OCI-M1 (cell line): ENCODE results near the gene RUFY4.

ENCODE experiments used
- DNase-seq: peaks from one replicate; lab custom pipeline; 2025; lab: John Stamatoyannopoulos, UW

The RUFY4 gene

DNA sequence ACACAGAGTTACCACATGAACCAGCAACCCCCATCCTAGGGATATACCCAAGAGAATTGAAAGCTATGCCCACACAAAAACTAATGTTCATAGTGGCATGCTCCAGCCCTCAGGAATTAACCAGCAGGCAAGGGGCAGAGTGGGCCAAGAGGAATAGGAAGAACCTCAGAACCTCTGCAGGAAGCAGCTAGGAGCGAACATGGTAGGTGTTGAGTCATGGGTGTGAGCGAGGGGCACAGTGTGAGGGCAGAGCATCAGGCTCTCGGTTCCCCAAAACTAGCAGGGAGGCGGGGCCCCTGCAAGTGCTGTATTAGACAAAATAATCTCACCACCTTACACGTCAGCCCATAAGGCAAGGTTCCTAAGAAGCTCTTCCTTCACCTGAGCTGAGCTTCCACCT, 5.6 kb upstream of the RUFY4 start:
- no peak for DNase-seq

DNA sequence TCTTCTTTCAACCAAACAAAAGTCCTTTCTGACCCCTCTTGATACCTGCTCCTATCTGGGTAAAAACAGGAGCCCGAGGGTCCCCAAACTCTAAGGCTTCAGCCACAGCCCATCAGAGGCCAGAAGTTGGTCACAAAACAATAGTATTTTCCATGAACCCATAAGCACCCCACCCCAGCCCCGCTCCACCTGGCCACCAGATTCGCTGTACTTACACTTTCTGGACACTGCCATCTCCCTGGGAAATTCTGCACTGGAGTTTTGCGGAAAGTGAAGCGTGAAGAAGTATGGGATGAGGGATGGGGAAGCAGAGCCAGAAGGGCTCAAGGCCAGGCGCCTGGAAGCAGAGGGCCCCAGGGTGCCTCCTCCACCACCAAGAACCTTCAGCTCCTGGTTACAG, 5.2 kb upstream of the RUFY4 start:
- DNase-seq, result no peak

DNA sequence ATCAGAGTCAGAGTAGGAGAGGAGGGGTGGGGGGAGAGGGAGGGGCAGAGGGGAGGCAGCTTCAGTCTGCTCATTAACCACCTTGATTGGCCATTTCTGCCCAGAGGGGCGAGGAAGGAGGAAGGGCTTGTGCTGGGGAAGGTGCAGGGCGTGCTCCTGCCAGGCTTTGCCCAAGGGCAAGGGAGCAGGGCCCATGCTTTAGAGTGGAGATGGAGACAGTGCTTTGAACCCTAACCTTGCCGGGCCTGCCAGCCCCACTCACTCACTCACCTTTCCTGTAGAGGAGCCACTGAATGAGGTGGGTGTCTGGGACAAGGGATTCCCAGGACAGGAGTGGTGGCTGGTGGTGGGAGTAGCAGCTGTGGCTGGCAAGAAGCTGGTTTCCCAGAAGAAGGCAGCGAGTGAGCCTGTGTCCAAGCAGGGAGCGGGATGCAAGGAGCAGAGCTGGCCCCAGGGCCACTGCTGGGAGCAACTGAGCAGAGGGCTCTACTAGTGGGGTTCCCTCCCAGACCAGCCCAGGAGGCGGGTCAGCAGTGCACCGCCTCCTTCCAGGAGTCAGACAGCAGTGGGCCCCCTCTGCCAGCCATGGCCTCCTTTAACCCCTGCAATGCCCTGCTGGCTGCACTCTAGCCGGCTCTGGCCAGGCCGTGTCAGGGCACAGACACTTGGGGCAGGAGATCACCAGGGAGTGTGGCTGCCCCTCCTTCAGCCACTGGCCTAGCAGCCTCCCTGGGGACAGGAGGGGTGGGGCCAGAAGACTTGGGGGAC, 3.6 kb upstream of the RUFY4 start:
- no peak for DNase-seq

DNA sequence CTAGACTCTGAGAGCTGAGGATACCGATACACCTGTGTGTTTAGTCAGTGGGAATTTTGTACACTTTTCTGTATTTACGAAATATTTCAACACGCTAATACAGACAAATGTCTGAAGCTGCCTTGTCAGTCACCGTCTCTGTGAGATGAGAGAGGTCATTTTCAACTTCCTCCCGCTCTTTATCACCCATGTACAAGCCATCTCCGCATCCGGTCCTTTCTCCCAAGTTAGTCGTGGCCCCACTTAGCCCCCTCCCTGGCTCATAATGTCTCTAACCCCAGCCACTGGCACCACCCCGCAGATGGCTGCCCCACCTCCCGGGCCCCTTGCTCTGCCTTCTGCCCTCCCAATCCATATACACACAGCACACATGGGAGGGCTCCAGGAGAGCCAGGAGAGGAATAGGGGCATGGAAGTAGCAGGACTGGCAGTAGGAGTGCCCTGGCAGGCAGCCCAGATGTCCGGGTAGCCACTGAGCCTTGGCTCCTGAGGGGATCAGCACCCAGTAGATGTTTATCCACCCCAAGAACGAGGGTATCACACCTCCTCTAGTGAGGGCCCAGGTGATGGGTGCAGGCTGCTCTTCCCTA, 2.0 kb upstream of the RUFY4 start:
- peak; percentile 50 for DNase-seq

DNA sequence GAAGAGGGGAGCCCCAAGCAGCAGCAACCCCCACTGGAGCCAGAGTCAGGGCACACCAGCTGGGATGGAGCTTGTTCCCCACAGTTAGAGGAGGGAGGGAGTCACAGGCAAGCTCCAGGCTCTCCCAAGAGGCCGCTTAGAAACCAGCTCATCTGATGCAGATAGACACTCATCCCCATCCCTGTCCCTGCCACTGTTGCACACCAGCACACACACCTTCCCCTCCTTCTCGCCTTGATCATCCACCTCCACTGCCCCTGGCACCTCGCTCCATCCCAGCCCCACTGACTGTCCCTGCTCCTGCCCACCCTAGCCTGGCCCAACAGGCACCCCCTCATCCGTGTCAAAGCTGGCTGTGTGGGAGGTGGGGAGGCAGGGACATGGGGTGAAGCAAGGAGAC, 1.5 kb upstream of the RUFY4 start:
- no peak for DNase-seq

DNA sequence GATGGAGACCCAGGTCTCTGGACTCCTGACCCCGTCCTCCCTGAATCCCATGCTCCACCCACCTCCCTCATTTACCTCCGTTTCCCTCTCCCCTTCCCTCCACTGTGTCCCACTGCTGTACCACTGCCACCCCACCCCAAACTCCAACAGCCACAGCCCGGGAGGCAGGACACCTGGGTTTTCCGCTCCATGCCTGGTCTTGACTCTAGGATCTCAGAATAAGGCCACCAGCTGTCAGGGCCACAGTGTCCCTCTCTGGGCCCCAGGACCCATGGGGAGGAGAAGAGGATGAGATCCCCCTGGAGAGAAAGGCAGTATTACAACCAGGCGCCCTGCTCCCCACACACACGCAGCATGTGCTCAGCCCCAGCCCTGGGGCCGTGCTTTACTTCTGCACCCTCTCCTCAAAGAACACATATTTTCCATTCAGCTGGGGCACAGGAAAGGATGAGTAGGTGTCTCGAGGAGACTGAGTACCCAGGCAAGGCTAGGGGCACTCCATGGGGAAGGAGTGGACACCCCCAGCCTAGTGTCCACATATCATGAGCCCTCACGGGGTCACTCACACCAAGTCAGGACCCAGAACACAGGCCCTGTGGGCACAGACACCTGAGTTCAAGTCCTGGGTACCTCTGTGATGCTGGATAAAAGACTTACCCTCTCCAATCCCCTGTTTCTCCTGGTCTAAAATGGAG, 700 bp downstream of the RUFY4 start:
- no peak for DNase-seq

DNA sequence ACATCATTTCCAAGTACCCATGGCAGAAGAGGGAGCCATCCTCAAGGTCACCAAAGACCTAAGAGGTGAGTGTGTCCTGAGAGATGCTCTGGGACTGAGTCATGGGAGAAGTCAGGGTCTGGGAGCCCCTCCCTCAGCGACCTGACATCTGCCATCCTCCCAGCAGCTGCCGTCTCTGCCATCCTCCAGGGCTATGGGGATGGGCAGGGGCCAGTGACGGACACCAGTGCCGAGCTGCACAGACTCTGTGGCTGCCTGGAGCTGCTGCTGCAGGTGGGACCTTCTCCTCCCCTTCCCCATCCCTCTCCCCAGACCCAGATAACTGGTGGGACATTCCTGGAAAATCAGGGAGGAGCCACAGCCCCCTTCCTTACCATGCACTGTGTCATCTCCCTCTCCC, 1.5 kb downstream of the RUFY4 start:
- DNase-seq, result no peak

DNA sequence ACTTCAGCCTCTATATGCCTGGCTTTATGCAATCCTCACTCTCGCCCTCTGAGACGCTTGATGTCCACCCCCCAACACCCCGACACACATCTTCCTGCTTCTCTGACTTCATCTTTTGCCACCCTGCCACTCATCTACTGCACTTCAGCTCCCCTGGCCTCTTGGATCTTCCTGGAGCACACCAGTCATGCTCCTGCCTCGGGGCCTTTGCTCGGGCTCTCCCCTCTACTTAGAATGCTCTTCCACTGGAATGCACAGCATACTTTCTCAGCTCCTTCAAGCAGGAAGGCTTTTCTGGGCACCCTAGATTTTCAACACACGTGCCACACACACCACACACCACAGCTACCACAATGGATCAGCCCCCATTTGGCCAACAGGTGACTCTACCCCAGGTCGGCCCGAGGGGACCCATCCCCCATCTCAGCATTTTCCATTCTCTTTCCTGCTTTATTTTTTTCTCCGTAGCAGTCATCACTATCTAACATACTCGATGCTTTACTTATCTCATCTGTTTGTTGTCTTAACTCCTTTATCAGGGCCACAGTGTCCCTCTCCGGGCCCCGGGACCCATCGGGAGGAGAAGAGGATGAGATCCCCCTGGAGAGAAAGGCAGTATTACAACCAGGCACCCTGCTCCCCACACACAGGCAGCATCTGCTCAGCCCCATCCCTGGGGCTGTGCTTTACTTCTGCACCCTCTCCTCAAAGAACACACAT, 2.3 kb downstream of the RUFY4 start:
- DNase-seq, result no peak

DNA sequence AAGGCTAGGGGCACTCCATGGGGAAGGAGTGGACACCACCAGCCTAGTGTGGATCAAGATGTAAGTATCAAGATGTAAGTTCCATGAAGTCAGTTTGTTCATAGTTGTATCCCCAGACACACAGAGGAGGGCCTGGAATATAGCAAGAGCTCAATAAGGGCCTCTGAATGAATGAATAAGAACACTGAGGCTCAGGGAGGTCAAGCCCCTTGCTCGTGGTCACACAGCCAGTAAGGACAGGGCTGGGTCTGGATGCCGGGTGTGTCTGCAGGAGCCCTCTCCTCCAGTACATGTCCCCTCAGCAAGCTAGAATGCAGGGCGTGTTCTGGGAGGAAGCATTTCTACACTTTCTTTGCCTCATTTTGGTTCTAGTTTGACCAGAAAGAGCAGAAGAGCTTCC, 2.9 kb downstream of the RUFY4 start:
- DNase-seq, result no peak

DNA sequence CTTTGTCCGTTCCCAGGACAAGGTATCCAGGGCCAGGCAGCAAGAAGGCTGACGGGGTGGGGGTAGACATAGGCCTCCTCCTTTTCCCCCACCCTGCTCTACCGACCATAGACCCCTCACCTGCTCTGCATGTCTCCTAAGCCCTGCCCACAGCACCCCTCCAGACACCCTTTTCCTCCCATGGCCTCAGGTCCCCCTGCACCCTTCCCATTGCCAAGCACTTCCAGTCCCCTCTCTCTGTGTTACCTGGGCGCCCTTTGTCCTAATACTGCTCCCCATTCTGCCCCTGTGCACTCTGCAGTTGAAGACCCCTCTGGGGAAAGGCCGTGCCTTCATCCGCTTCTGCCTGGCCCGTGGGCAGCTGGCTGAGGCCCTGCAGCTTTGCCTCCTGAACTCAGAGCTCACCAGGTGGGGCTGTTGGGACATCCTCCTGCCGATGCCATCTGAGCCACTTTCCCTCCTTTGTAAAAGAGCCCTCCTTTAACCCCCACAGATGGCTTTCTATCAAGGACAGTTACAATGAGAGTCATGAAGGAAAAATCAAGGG, 3.5 kb downstream of the RUFY4 start:
- DNase-seq, result no peak

DNA sequence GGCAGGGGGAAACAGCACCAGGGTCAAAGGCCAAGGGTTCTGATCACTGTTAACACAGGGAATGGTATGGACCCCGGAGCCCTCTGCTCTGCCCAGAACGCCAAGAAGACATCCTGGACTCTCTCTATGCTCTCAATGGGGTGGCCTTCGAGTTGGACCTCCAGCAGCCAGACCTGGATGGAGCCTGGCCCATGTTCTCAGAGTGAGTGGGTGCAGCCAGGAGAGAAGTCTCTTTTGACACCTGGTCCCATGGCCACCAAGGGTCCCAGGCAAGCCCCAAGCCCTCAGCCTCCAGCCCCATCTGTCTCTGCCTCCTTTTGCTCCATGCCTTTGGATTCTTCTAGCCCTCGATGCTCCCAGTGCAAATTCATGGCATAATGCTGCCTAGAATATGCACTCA, 4.1 kb downstream of the RUFY4 start:
- no peak for DNase-seq

DNA sequence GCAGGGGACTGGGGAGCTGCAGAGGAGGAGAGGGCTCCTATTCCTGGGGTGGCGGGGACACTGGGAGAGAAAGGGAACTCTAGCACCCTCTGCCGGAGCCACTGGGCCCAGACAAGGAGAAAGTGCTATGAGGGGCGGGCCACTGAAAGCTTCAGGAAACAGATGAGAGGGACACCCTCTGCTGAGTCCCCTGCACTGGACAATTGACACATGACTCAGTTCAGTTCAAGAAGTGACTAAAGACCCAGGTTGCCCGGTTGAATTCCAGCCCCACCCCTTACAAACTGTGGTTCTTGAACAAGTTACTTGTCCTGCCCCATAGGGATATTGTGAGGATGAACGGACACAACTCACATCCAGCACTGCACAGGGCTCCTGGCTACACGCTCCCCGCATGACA, 5.0 kb downstream of the RUFY4 start:
- DNase-seq, result peak; percentile 60

DNA sequence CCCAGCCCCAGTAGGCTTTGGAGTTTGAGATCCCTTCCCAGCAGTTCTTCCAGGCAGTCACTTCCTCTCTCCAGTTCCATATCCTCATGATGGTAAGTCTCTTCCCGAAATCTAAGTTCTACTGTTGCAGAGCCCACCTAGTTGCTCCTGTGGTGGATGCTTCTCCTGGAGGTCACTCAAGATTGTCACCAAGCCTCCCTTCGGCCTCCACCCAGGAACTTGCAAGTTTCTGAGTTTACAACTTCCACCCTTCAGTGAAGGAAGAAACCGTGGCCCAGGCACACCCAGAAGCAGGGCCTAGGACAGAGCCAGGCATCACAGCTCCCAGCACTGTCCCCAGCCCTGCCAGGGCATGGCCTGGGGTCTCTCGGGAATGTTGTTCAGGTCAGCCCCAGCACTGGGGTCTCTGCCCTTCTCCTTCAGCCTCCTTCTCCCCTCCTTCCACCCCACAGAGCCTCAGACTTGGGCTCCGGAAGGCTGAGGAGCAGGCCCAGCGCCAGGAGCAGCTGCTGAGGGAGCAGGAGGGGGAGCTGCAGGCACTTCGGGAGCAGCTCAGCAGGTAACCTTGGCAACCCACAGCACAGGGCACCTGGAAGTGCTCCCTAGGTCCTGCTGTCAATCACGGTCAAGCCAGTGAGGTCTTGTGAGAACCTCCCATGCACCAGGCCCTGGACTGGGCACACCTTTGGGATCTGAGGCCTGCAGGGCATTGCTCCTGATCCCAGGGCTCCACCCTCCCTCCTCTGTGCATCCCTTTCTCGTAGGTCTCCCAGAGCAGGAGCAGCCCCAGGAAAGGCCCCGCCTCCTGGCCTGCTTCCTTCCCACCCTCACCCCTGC, 7.1 kb downstream of the RUFY4 start:
- DNase-seq, result no peak

DNA sequence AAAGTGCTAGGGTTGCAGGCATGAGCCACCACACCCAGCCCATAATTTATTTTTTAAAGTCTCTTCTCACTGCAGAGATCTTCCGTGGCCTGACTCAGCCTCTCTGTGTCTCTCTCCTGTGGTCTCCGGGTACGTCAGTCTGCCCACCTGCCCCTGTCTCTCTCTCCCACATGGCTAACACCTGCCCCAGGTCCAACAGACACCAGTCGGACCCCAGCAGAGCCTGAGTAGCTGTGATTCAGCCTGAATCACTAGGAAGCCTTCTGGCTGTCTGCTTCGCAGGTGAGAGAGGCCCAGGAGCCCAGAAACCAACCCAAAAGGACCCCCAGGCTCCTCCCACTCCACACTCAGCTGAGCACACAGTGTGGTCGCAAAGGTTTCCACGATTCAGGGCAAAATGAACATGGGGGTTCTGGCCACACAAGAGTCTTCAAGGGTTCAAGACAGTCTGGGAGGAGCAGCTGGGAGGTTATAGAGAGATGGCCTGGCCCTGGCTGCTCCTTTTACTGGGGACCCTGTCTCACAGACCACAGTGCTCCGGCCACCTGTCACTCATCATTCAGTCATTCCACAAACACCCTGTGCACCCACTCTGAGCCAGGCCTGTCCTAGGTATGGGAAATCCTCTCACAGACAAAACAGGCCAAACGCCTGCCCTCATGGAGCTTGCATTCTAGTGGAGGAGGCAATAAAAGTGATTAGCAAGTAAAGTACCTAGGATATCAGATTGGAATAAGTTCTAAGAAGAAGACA, 8.6 kb downstream of the RUFY4 start:
- DNase-seq, result no peak

DNA sequence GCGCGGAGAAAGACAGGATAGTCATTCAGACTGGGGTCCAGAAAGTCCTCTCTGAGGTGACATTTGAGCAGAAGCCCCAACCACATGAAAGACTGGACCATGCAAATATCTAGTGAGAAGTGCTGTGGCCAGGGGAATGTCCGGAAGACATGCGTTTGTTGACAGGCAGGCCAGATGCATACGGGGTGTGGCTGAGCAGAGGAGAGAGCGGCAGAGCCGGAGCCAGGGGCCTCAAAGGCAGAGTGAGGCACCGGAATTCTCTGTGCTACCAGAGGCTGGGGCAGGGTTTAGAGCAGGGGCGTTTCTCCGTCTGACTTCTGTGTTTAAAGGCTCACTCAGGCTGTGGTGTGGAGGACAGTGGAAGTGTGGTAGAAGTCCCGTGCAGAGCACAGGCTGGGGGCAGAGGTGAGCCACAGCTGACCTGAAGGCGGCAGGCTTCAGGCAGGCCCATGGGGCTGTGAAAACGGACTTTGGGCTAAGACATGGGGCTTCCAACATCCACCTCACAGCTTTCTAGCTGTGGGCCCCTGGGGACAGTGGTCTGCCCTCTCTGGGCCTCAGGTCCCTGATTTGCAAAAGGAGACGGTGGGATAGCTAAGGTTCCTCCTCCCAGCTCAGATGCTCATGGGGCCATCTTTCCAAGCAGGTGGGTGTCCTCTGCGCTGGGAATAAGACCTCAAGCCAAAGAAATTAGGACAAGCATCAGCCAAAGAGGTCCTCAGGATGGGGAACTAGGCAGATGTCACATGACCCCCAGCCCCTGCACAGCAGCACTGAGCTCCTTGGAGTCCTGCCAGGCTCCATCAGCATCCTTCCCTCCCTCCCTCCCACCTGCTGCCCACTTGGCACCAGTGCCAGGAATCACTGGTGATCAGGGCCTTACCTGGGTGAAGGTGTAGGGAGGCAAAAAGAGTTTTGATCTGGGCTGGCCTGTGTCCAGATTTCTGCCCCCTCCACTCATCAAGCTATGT, 11.2 kb downstream of the RUFY4 start:
- no peak for DNase-seq

DNA sequence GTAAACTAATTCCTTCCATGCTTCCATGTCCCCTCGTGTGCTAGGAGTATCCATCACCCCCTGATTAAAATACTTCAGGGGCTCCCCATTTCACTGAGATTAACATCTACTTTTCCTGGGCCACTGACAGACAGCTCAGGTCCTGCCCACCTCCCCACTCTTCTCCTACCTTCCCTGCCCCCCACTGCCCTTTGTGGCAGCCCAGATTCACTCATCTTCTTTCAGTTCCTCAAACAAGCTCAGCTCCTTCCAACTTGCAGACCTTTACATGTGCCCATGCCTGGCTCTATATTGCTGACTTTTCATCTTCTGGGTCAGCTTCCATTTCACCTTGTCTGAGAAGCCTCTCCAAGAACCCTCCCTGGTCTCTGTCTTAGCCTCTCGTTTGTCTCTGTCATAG, 12.0 kb downstream of the RUFY4 start:
- DNase-seq, result no peak

DNA sequence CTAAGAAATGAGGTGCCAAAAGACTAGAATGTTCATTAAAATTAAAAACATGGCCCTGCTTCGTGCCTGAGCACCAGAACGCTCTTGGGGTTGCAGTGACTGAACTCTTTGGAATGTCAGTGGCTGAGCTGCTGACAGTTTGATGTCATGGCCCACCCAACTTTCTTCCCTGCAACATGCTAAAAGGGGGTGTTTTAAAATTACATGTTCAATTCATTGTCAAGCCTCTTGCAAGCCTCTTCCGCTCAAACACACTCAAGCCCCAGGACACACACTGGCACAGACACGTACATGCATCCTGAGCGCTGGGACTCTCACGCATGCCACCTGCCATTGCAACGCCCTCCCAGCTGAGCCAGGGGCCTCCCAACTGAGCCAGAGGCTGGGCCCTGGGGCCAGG, 12.6 kb downstream of the RUFY4 start:
- no peak for DNase-seq

DNA sequence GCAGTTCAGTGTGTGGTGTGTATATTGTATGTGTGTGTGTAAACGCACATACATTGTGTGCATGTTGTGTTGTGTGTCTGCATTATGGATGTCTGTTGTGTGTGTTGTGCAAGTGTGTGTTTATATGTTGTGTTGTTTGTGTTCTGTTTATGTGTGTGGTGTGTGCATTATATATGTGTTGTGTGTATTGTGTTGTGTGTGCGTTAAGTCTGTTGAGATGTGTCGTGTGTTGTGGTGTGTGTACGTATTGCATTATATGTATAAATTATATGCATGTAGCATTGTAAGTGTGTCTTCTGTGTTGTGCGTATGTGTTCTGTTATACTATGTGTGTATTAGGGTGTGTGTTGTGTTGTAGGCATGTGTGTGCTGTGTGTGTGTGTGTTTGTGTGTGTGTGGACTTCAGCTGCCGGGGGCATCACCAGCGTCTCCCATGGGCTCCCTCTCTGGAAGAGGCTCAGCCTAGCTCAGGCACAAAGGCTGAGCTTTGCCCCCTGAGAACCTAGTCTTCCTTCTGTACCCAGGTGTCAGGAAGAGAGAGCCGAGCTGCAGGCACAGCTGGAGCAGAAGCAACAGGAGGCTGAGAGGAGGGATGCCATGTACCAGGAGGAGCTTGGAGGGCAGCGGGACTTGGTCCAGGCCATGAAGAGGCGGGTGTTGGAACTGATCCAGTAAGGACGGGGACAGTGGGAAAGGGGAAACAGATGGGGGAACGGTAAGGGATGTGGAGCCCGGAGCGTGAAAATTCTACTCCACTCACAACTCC, 13.7 kb downstream of the RUFY4 start:
- DNase-seq, result no peak

DNA sequence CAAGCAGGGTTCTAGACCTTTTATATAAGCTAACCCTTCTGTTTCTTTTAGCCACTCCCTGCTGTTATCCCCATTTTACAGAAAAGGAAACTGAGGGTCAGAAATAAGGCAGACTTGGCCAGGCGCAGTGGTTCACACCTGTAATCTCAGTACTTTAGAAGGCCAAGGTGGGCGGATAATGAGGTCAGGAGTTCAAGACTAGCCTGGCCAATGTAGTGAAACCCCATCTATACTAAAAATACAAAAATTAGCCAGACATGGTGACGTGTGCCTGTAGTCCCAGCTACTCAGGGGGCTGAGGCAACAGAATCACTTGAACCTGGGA, 14.3 kb downstream of the RUFY4 start:
- no peak for DNase-seq
